ENCODE measurements around the gene APOBEC3A.
A peak's percentile ranks its signal among the peaks of the same experiment; 100 is the strongest.

- TF ChIP-seq, protein P1, sequence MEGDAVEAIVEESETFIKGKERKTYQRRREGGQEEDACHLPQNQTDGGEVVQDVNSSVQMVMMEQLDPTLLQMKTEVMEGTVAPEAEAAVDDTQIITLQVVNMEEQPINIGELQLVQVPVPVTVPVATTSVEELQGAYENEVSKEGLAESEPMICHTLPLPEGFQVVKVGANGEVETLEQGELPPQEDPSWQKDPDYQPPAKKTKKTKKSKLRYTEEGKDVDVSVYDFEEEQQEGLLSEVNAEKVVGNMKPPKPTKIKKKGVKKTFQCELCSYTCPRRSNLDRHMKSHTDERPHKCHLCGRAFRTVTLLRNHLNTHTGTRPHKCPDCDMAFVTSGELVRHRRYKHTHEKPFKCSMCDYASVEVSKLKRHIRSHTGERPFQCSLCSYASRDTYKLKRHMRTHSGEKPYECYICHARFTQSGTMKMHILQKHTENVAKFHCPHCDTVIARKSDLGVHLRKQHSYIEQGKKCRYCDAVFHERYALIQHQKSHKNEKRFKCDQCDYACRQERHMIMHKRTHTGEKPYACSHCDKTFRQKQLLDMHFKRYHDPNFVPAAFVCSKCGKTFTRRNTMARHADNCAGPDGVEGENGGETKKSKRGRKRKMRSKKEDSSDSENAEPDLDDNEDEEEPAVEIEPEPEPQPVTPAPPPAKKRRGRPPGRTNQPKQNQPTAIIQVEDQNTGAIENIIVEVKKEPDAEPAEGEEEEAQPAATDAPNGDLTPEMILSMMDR (IDR thresholded peaks at IDR 0.05), result no peak
- TF ChIP-seq EP300 (IDR thresholded peaks at IDR 0.05) (no peak), POLR2AphosphoS5 (IDR thresholded peaks at IDR 0.05) (peak in 1 of 2 donors; percentile 71), POLR2A (IDR thresholded peaks at IDR 0.05) (no peak)
Observed at GRCh38 chr22:38952281-38952993, 5.0 kb upstream of the APOBEC3A start.
